Measurements from ENCODE around the gene RBM4B. TPM values are rescaled to one million over a fixed set of nuclear protein-coding genes. Genes with fewer than 3 reads are reported as not detected.

Gene RBM4B
- total RNA-seq, 2 experiments from 2014 or later: 10.7 to 13.1 TPM

DNA sequence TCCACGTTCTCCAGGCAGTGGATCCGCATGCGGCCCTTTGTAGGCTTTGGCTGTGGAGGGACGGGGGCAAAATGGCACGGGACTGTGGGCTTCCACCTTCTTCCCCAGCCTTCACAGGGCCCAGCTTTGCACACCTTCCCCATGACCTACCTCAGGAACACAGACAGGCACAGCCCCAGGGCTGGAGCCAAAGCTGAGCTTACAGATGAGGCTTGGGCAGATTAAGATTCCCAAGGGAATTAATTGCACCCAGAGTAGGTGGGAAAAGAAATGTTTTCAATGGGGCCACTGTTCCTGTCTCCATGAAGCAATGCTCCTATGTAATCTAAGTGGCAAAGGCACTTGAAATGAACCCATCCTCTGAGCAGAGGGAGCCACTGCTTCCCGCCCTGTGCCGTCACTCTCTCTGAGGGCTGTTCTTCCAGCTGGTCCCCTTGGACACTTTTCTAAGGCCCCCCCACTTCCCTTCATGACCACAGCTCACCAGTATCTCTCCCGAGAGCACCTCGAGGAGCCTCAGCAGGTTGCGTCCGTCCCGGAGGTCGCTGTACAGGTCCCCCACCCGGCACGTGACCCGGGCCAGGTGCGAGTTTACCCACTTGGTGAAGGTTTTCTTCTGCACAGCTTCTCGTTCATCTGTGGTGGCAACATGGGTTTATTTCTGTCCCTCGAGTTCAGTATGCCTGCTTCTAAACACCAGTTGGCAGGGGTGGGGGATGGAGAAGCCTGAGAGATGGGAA lies 37.8 kb upstream of the RBM4B start:
- H3K27me3 Mint-ChIP-seq: peaks cover 18% of the 10 kb centered on the region
- no peak for ATAC-seq
- TF ChIP-seq, protein P1, sequence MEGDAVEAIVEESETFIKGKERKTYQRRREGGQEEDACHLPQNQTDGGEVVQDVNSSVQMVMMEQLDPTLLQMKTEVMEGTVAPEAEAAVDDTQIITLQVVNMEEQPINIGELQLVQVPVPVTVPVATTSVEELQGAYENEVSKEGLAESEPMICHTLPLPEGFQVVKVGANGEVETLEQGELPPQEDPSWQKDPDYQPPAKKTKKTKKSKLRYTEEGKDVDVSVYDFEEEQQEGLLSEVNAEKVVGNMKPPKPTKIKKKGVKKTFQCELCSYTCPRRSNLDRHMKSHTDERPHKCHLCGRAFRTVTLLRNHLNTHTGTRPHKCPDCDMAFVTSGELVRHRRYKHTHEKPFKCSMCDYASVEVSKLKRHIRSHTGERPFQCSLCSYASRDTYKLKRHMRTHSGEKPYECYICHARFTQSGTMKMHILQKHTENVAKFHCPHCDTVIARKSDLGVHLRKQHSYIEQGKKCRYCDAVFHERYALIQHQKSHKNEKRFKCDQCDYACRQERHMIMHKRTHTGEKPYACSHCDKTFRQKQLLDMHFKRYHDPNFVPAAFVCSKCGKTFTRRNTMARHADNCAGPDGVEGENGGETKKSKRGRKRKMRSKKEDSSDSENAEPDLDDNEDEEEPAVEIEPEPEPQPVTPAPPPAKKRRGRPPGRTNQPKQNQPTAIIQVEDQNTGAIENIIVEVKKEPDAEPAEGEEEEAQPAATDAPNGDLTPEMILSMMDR (IDR thresholded peaks at IDR 0.05): no peak
- no peaks in the 10 kb centered on the region for H3K36me3 Mint-ChIP-seq (ENCODE audit: low read depth)
- no peak overlapping the region for H3K4me3 Mint-ChIP-seq
- ChIA-PET CTCF (interaction anchor here (1.3 kb wide), 1 partner anchor 119 kb away, joined by 3 read pairs; no protein-coding TSS in a partner anchor), POLR2A (no interaction called here)
- peaks cover 7% of the 10 kb centered on the region for H3K4me1 Mint-ChIP-seq (ENCODE audit: low read depth)
- intact Hi-C loops (cut with micrococcal nuclease): no loop called here
- H3K9me3 Mint-ChIP-seq: no peaks in the 10 kb centered on the region
- no peak overlapping the region for H3K27ac Mint-ChIP-seq
- no peak for DNase-seq

DNA sequence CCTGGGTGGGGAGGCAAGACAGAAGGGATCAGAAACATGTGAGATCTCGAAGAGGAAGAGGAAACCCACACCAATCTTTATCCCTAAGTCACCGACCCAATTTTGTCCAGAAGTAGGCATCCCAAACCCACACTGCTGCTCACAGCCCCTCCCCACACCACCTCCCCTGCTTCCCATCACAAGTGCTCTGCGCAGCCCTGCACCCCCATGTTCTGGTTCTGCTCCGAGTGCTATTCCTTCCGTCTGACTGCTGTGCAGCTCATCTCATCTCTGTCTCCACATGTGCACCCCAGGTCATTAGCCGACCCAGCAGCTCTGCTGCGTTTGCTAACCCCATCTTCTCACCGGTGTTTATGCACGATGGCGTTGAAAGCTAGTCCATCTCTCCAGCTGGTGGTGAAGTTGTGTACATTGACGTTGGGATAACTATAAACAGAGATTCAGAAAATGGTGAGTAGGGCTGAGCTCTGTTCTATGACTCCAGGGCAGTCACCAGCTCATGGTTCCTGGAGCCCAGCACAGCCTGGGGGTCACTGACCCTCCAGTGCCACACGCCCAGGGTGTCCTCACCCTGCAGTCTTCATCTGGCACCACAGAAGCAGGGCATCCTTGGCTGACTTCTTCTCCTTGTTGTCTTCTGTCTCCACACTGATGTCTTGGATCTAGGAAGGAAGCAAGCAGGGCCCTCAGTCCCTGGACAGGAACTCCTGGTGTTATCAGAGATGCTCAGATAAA lies 36.2 kb upstream of the RBM4B start:
- Mint-ChIP-seq H3K4me3 (no peak overlapping the region), H3K36me3 (ENCODE audit: low read depth) (no peaks in the 10 kb centered on the region), H3K27me3 (peaks cover 11% of the 10 kb centered on the region), H3K4me1 (ENCODE audit: low read depth) (no peaks in the 10 kb centered on the region), H3K27ac (no peak overlapping the region), H3K9me3 (no peaks in the 10 kb centered on the region)
- ATAC-seq (no peak), DNase-seq (no peak)
- ChIA-PET POLR2A (interaction anchor here (1.7 kb wide), 1 partner anchor 12 kb away, joined by 3 read pairs; no protein-coding TSS in a partner anchor), CTCF (interaction anchor here (2.2 kb wide), 1 partner anchor 11 kb away, joined by 9 read pairs; no protein-coding TSS in a partner anchor)
- intact Hi-C loops (cut with micrococcal nuclease): no loop called here
- TF ChIP-seq, protein P1 (IDR thresholded peaks at IDR 0.05): no peak

DNA sequence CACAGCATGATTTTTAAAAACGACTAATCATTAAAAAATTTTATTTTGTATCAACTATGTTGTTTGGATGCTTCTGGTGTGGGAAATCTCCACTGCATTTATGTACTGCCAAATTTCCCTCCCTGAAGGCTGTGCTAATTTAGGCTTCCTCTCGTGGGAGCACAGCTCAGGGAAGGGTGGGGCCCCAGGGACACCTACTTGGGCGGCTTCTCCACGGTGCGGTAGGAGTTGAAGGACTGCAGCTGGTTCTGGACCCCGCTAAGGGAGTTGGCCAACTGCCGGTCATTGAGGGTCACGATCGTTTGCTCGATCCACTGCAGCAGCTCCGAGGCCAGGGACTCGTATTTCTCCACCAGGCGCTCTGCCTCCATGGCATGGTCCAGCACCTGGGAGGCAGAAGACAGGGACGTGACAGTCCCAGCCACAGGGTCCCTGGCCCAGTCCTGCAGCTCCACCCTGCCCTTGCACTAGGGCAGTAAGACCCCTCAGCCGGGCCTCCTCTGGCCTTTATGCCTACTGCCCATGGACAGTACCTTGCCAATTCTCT lies 32.8 kb upstream of the RBM4B start:
- intact Hi-C loops (cut with micrococcal nuclease): no loop called here
- Mint-ChIP-seq H3K36me3 (ENCODE audit: low read depth) (no peaks in the 10 kb centered on the region), H3K4me1 (ENCODE audit: low read depth) (no peaks in the 10 kb centered on the region), H3K27ac (no peak overlapping the region), H3K27me3 (peaks cover 4% of the 10 kb centered on the region), H3K9me3 (no peaks in the 10 kb centered on the region), H3K4me3 (no peak overlapping the region)
- no peak for ATAC-seq
- CTCF ChIA-PET: interaction anchor here (1.7 kb wide), 1 partner anchor 15 kb away, joined by 7 read pairs; no protein-coding TSS in a partner anchor
- POLR2A ChIA-PET: no interaction called here
- TF ChIP-seq, protein P1 (IDR thresholded peaks at IDR 0.05): no peak
- no peak for DNase-seq

DNA sequence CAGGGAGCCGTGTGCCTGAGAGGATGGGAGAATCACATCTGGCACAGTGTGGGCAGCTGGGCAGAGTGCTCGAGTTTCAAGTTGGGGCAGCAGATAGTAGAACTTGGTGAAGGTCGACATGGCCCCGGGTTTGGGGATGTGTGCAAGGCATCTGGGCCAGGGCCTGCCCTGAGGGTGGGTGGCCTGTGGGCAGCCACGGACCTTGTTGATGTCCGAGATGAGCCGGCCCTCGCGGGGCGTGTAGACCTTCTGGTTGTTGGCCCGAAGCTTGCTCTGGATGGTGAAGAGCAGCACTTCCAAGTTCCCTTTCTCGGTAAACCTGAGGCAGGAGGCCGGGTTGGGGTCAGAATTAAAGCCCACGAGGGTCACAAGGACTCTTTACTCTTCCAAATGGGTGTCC lies 31.0 kb upstream of the RBM4B start:
- CTCF ChIA-PET: no interaction called here
- Mint-ChIP-seq H3K27me3 (no peaks in the 10 kb centered on the region), H3K9me3 (no peaks in the 10 kb centered on the region), H3K36me3 (ENCODE audit: low read depth) (no peaks in the 10 kb centered on the region), H3K4me3 (no peak overlapping the region), H3K27ac (no peak overlapping the region), H3K4me1 (ENCODE audit: low read depth) (peaks cover 2% of the 10 kb centered on the region)
- ATAC-seq (no peak), DNase-seq (no peak)
- intact Hi-C loops (cut with micrococcal nuclease): no loop called here
- TF ChIP-seq, protein P1 (IDR thresholded peaks at IDR 0.05): no peak
- POLR2A ChIA-PET: no interaction called here

DNA sequence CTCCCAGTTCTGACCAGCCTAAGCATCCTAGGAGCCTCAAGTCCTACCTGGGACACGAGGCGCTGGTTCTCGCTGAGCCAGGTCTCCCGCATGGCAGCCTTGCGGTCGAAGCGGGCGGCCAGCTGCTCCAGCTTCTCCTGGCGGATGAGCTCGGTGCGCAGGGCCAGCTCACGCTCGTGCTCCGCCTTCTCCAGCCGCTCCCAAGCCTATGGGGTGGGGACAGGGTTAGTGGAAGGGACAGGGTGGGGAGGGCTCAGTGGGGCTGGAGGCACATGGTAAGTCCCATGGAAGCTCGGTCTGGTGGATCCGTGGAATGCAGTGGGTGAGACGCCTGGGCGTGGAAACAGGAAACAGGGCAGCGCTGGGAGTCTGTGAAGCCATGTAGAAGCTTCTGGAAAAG lies 30.4 kb upstream of the RBM4B start:
- Mint-ChIP-seq H3K36me3 (ENCODE audit: low read depth) (no peaks in the 10 kb centered on the region), H3K4me3 (no peak overlapping the region), H3K9me3 (no peaks in the 10 kb centered on the region), H3K27ac (no peak overlapping the region), H3K27me3 (no peaks in the 10 kb centered on the region), H3K4me1 (ENCODE audit: low read depth) (peaks cover 2% of the 10 kb centered on the region)
- intact Hi-C loops (cut with micrococcal nuclease): no loop called here
- DNase-seq (no peak), ATAC-seq (no peak)
- TF ChIP-seq, protein P1 (IDR thresholded peaks at IDR 0.05): no peak
- ChIA-PET POLR2A (no interaction called here), CTCF (interaction anchor here (1.3 kb wide), 1 partner anchor 9 kb away, joined by 3 read pairs; no protein-coding TSS in a partner anchor)
